ENCODE measurements around the gene ZNF213. TPM values are rescaled to one million over a fixed set of nuclear protein-coding genes. Genes with fewer than 3 reads are reported as not detected.

The ZNF213 gene
- total RNA-seq, 2 experiments from 2014 or later = 1.6 to 2.2 TPM

GRCh38 chr16:3143189-3143588, 8.4 kb downstream of the ZNF213 start:
- POLR2A ChIA-PET = no interaction called here
- no peaks in the 10 kb centered on the region for H3K9me3 Mint-ChIP-seq

GRCh38 chr16:3143598-3144320, 8.9 kb downstream of the ZNF213 start:
- ChIA-PET CTCF (no interaction called here), POLR2A (interaction anchor here (0.6 kb wide), 1 partner anchor 101 kb away, joined by 4 read pairs; no protein-coding TSS in a partner anchor)
- H3K36me3 ChIP-seq (ENCODE audit: insufficient read depth, low read length) = peaks cover 29% of the 10 kb centered on the region
- no peaks in the 10 kb centered on the region for H3K4me1 Mint-ChIP-seq (ENCODE audit: low read depth)
- H3K27me3 ChIP-seq (ENCODE audit: control insufficient read depth in 1 of 2, insufficient read depth in 2 of 2, low read length in 2 of 2) = no peaks in the 10 kb centered on the region
- intact Hi-C loops (cut with DNase I, micrococcal nuclease) = no loop called here
- TF ChIP-seq CTCF (IDR thresholded peaks at IDR 0.05) = no peak
- H3K27ac ChIP-seq (ENCODE audit: low read depth in 1 of 2, low read length in 2 of 2) = no peak overlapping the region
- no peaks in the 10 kb centered on the region for H3K9me3 ChIP-seq (ENCODE audit: control insufficient read depth in 1 of 2, insufficient read depth in 1 of 2, low read length in 2 of 2)
- H3K4me1 ChIP-seq (ENCODE audit: insufficient read depth, low read length) = no peaks in the 10 kb centered on the region
- H3K27ac Mint-ChIP-seq = no peak overlapping the region
- H3K4me3 Mint-ChIP-seq = no peak overlapping the region
- H3K4me3 ChIP-seq (ENCODE audit: low read length) = no peak overlapping the region
- ATAC-seq (ENCODE audit: poor library complexity) (no peak), DNase-seq (peak in 1 of 14 experiments; percentile 12)
- no peaks in the 10 kb centered on the region for H3K27me3 Mint-ChIP-seq
- H3K36me3 Mint-ChIP-seq (ENCODE audit: low read depth) = peaks cover 24% of the 10 kb centered on the region
- no peaks in the 10 kb centered on the region for H3K9me3 Mint-ChIP-seq

More at GRCh38 chr16:3143189-3143588, 8.4 kb downstream of the ZNF213 start:
- no peak for DNase-seq
- Histone ChIP-seq H3K27me3 (ENCODE audit: control insufficient read depth in 1 of 2, insufficient read depth in 2 of 2, low read length in 2 of 2) (no peaks in the 10 kb centered on the region), H3K4me3 (ENCODE audit: low read length) (no peak overlapping the region), H3K9me3 (ENCODE audit: control insufficient read depth in 1 of 2, insufficient read depth in 1 of 2, low read length in 2 of 2) (no peaks in the 10 kb centered on the region), H3K4me1 (ENCODE audit: insufficient read depth, low read length) (no peaks in the 10 kb centered on the region), H3K36me3 (ENCODE audit: insufficient read depth, low read length) (peaks cover 34% of the 10 kb centered on the region), H3K27ac (ENCODE audit: low read depth in 1 of 2, low read length in 2 of 2) (no peak overlapping the region)
- no peak for ATAC-seq (ENCODE audit: poor library complexity)
- CTCF ChIA-PET = no interaction called here
- H3K4me1 Mint-ChIP-seq (ENCODE audit: low read depth) = no peaks in the 10 kb centered on the region
- no peak overlapping the region for H3K4me3 Mint-ChIP-seq
- intact Hi-C loops (cut with DNase I, micrococcal nuclease) = no loop called here
- TF ChIP-seq CTCF (IDR thresholded peaks at IDR 0.05) = no peak
- H3K36me3 Mint-ChIP-seq (ENCODE audit: low read depth) = peaks cover 26% of the 10 kb centered on the region
- no peaks in the 10 kb centered on the region for H3K27me3 Mint-ChIP-seq
- no peak overlapping the region for H3K27ac Mint-ChIP-seq

- no peak for TF ChIP-seq CTCF (IDR thresholded peaks at IDR 0.05)
- Mint-ChIP-seq H3K27ac (no peak overlapping the region), H3K27me3 (no peaks in the 10 kb centered on the region), H3K4me3 (no peak overlapping the region), H3K4me1 (ENCODE audit: low read depth) (peaks cover 4% of the 10 kb centered on the region), H3K36me3 (ENCODE audit: low read depth) (peaks cover 17% of the 10 kb centered on the region), H3K9me3 (no peaks in the 10 kb centered on the region)
- intact Hi-C loops (cut with DNase I, micrococcal nuclease) = no loop called here
- Histone ChIP-seq H3K36me3 (ENCODE audit: insufficient read depth, low read length) (peaks cover 22% of the 10 kb centered on the region), H3K4me3 (ENCODE audit: low read length) (no peak overlapping the region), H3K27me3 (ENCODE audit: control insufficient read depth in 1 of 2, insufficient read depth in 2 of 2, low read length in 2 of 2) (no peaks in the 10 kb centered on the region), H3K4me1 (ENCODE audit: insufficient read depth, low read length) (peaks cover 4% of the 10 kb centered on the region), H3K9me3 (ENCODE audit: control insufficient read depth in 1 of 2, insufficient read depth in 1 of 2, low read length in 2 of 2) (no peaks in the 10 kb centered on the region), H3K27ac (ENCODE audit: low read depth in 1 of 2, low read length in 2 of 2) (no peak overlapping the region)
- DNase-seq (no peak), ATAC-seq (ENCODE audit: poor library complexity) (no peak)
- CTCF ChIA-PET = no interaction called here
- POLR2A ChIA-PET = interaction anchor here (0.6 kb wide), 1 partner anchor 102 kb away, joined by 4 read pairs; no protein-coding TSS in a partner anchor
These were observed 9.6 kb downstream of the ZNF213 start for GRCh38 chr16:3144321-3144983.
